Measurements from ENCODE around the gene TMEM147. TPM values are rescaled to one million over a fixed set of nuclear protein-coding genes. Genes with fewer than 3 reads are reported as not detected.
A peak's percentile ranks its signal among the peaks of the same experiment; 100 is the strongest.

Gene TMEM147, protein sequence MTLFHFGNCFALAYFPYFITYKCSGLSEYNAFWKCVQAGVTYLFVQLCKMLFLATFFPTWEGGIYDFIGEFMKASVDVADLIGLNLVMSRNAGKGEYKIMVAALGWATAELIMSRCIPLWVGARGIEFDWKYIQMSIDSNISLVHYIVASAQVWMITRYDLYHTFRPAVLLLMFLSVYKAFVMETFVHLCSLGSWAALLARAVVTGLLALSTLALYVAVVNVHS
- 74.2 and 81.6 TPM in 2 replicates for polyA plus RNA-seq (2013)

GRCh38 chr19:35545001-35545854 is at the start of gene TMEM147:
Gene TMEM147, plus strand, starts transcription at chr19:35545626. Its CDS starts 114 bp downstream, at chr19:35545740.
- no peak within 1 kb of the TSS for H3K23ac ChIP-seq (ENCODE audit: low read length)
- H3K27me3 ChIP-seq (ENCODE audit: insufficient read depth, low read length) = no peaks in the 10 kb centered on the region
- H3K79me2 ChIP-seq (ENCODE audit: control insufficient read depth, insufficient read depth, low read length, poor library complexity) = peaks cover 7% of the 10 kb centered on the region
- peak within 1 kb of the TSS; percentile 87 for H3K4me3 ChIP-seq (ENCODE audit: low read depth, low read length)
- peak within 1 kb of the TSS; percentile 67 for H3K14ac ChIP-seq (ENCODE audit: low read length)
- no CpG with 5 or more reads among the region's 85 CpGs for WGBS (ENCODE audit: extremely low coverage, insufficient coverage, insufficient read length)
- H2AK5ac ChIP-seq (ENCODE audit: low read length) = no peak within 1 kb of the TSS
- peak within 1 kb of the TSS; percentile 95 for H4K8ac ChIP-seq (ENCODE audit: low read depth, low read length)
- no peak within 1 kb of the TSS for H2BK12ac ChIP-seq (ENCODE audit: low read length)
- H3K4me2 ChIP-seq (ENCODE audit: low read length) = peak within 1 kb of the TSS; percentile 84
- peaks cover 9 to 15% of the 10 kb centered on the region in 2 experiments for H3K4me1 ChIP-seq (ENCODE audit: control insufficient read depth in 1 of 2, insufficient read depth in 2 of 2, low read length in 2 of 2)
- H2BK120ac ChIP-seq (ENCODE audit: insufficient read depth, low read length, poor library complexity) = peak within 1 kb of the TSS; percentile 35
- H3K36me3 ChIP-seq (ENCODE audit: control insufficient read depth in 1 of 2, insufficient read depth in 2 of 2, low read length in 2 of 2) = peaks cover 11 to 17% of the 10 kb centered on the region in 2 experiments
- H4K12ac ChIP-seq (ENCODE audit: low read depth, low read length) = peak within 1 kb of the TSS; percentile 75
- peaks cover 7% of the 10 kb centered on the region for H3K79me1 ChIP-seq (ENCODE audit: low read length)
- peak within 1 kb of the TSS; percentile 87 for H3K18ac ChIP-seq (ENCODE audit: low read length)
- H3K27ac ChIP-seq (ENCODE audit: low read depth, low read length) = peak within 1 kb of the TSS; percentile 3
- peak within 1 kb of the TSS; percentile 95 for H2AFZ ChIP-seq (ENCODE audit: insufficient read depth, low read length, poor library complexity)
- H3K4ac ChIP-seq (ENCODE audit: low read depth, low read length) = peak within 1 kb of the TSS; percentile 6
- no peaks in the 10 kb centered on the region for H3K9me3 ChIP-seq (ENCODE audit: insufficient read depth, low read depth, low read length)
- DNase-seq = peak; percentile 59 to 70
- H2BK5ac ChIP-seq (ENCODE audit: low read depth, low read length, poor library complexity) = no peak within 1 kb of the TSS
- peak within 1 kb of the TSS; percentile 78 for H4K91ac ChIP-seq (ENCODE audit: low read depth, low read length)
- peak within 1 kb of the TSS; percentile 88 for H3K9ac ChIP-seq (ENCODE audit: low read length)

- peaks cover 28 to 35% of the 10 kb centered on the region in 2 experiments for H3K36me3 ChIP-seq (ENCODE audit: control insufficient read depth in 1 of 2, insufficient read depth in 2 of 2, low read length in 2 of 2)
- no peaks in the 10 kb centered on the region for H3K79me1 ChIP-seq (ENCODE audit: low read length)
- H2BK120ac ChIP-seq (ENCODE audit: insufficient read depth, low read length, poor library complexity) = no peak overlapping the region
- H4K91ac ChIP-seq (ENCODE audit: low read depth, low read length) = no peak overlapping the region
- H3K23ac ChIP-seq (ENCODE audit: low read length) = no peak overlapping the region
- H3K4ac ChIP-seq (ENCODE audit: low read depth, low read length) = no peak overlapping the region
- H3K4me3 ChIP-seq (ENCODE audit: low read depth, low read length) = no peak overlapping the region
- H4K12ac ChIP-seq (ENCODE audit: low read depth, low read length) = no peak overlapping the region
- H3K27ac ChIP-seq (ENCODE audit: low read depth, low read length) = no peak overlapping the region
- no peaks in the 10 kb centered on the region for H3K79me2 ChIP-seq (ENCODE audit: control insufficient read depth, insufficient read depth, low read length, poor library complexity)
- no CpG with 5 or more reads among the region's 14 CpGs for WGBS (ENCODE audit: extremely low coverage, insufficient coverage, insufficient read length)
- H3K9ac ChIP-seq (ENCODE audit: low read length) = no peak overlapping the region
- H3K9me3 ChIP-seq (ENCODE audit: insufficient read depth, low read depth, low read length) = no peaks in the 10 kb centered on the region
- H2AFZ ChIP-seq (ENCODE audit: insufficient read depth, low read length, poor library complexity) = no peak overlapping the region
- no peak overlapping the region for H2AK5ac ChIP-seq (ENCODE audit: low read length)
- H2BK12ac ChIP-seq (ENCODE audit: low read length) = no peak overlapping the region
- H3K4me2 ChIP-seq (ENCODE audit: low read length) = no peak overlapping the region
- H3K14ac ChIP-seq (ENCODE audit: low read length) = no peak overlapping the region
- no peak overlapping the region for H3K18ac ChIP-seq (ENCODE audit: low read length)
- H4K8ac ChIP-seq (ENCODE audit: low read depth, low read length) = no peak overlapping the region
- no peaks in the 10 kb centered on the region for H3K27me3 ChIP-seq (ENCODE audit: insufficient read depth, low read length)
- no peak for DNase-seq
- no peak overlapping the region for H2BK5ac ChIP-seq (ENCODE audit: low read depth, low read length, poor library complexity)
- H3K4me1 ChIP-seq (ENCODE audit: control insufficient read depth in 1 of 2, insufficient read depth in 2 of 2, low read length in 2 of 2) = no peaks in the 10 kb centered on the region
Observed at GRCh38 chr19:35497406-35497805, 48.0 kb upstream of the TMEM147 start.

GRCh38 chr19:35498220-35498619 is 47.2 kb upstream of the TMEM147 start:
- Histone ChIP-seq H3K79me1 (ENCODE audit: low read length) (no peaks in the 10 kb centered on the region), H4K91ac (ENCODE audit: low read depth, low read length) (no peak overlapping the region), H3K27ac (ENCODE audit: low read depth, low read length) (no peak overlapping the region), H2BK5ac (ENCODE audit: low read depth, low read length, poor library complexity) (no peak overlapping the region), H2AK5ac (ENCODE audit: low read length) (no peak overlapping the region), H3K14ac (ENCODE audit: low read length) (no peak overlapping the region), H2BK120ac (ENCODE audit: insufficient read depth, low read length, poor library complexity) (no peak overlapping the region), H4K8ac (ENCODE audit: low read depth, low read length) (no peak overlapping the region), H2AFZ (ENCODE audit: insufficient read depth, low read length, poor library complexity) (no peak overlapping the region), H3K4me2 (ENCODE audit: low read length) (no peak overlapping the region), H3K4ac (ENCODE audit: low read depth, low read length) (no peak overlapping the region), H4K12ac (ENCODE audit: low read depth, low read length) (no peak overlapping the region), H3K18ac (ENCODE audit: low read length) (no peak overlapping the region), H3K4me1 (ENCODE audit: control insufficient read depth in 1 of 2, insufficient read depth in 2 of 2, low read length in 2 of 2) (no peaks in the 10 kb centered on the region), H3K9ac (ENCODE audit: low read length) (no peak overlapping the region), H2BK12ac (ENCODE audit: low read length) (no peak overlapping the region), H3K4me3 (ENCODE audit: low read depth, low read length) (no peak overlapping the region), H3K36me3 (ENCODE audit: control insufficient read depth in 1 of 2, insufficient read depth in 2 of 2, low read length in 2 of 2) (peaks cover 32 to 39% of the 10 kb centered on the region in 2 experiments), H3K27me3 (ENCODE audit: insufficient read depth, low read length) (no peaks in the 10 kb centered on the region), H3K9me3 (ENCODE audit: insufficient read depth, low read depth, low read length) (no peaks in the 10 kb centered on the region), H3K79me2 (ENCODE audit: control insufficient read depth, insufficient read depth, low read length, poor library complexity) (no peaks in the 10 kb centered on the region), H3K23ac (ENCODE audit: low read length) (no peak overlapping the region)
- no CpG with 5 or more reads among the region's 3 CpGs for WGBS (ENCODE audit: extremely low coverage, insufficient coverage, insufficient read length)
- no peak for DNase-seq

DNA sequence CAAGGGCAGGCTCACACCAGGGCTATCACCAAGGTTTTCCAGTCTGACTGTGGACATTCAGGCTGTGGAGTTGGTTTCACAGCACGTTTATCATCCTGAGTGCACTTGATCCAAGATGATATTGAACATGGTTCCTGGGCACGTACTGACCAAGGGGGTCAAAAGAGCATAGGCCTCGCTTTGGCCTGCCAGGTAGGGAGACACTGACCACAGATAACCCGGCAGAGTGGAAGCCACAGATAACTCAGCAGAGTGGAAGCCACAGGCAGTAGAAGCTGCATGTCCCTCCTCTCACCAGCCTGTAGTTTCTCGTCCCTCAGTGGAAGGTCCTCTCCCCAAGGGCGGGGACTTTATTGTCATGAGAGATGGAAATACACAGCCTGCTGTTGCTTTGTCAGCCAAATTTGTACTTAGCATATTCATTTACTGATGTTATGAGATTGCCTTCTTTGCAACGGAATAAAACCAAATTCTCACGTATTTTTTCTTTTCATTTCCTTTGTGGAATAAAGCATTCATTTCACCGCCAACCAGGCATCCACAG is 46.4 kb upstream of the TMEM147 start:
- H3K79me2 ChIP-seq (ENCODE audit: control insufficient read depth, insufficient read depth, low read length, poor library complexity) = no peaks in the 10 kb centered on the region
- no peak overlapping the region for H4K91ac ChIP-seq (ENCODE audit: low read depth, low read length)
- no peaks in the 10 kb centered on the region for H3K4me1 ChIP-seq (ENCODE audit: control insufficient read depth in 1 of 2, insufficient read depth in 2 of 2, low read length in 2 of 2)
- no peak overlapping the region for H3K4me3 ChIP-seq (ENCODE audit: low read depth, low read length)
- no peak overlapping the region for H2BK12ac ChIP-seq (ENCODE audit: low read length)
- no peak overlapping the region for H3K4ac ChIP-seq (ENCODE audit: low read depth, low read length)
- no peak overlapping the region for H3K14ac ChIP-seq (ENCODE audit: low read length)
- H2AK5ac ChIP-seq (ENCODE audit: low read length) = no peak overlapping the region
- no peak overlapping the region for H2AFZ ChIP-seq (ENCODE audit: insufficient read depth, low read length, poor library complexity)
- no peaks in the 10 kb centered on the region for H3K27me3 ChIP-seq (ENCODE audit: insufficient read depth, low read length)
- H4K12ac ChIP-seq (ENCODE audit: low read depth, low read length) = no peak overlapping the region
- H3K79me1 ChIP-seq (ENCODE audit: low read length) = no peaks in the 10 kb centered on the region
- peaks cover 36 to 42% of the 10 kb centered on the region in 2 experiments for H3K36me3 ChIP-seq (ENCODE audit: control insufficient read depth in 1 of 2, insufficient read depth in 2 of 2, low read length in 2 of 2)
- no peak overlapping the region for H2BK5ac ChIP-seq (ENCODE audit: low read depth, low read length, poor library complexity)
- no peak overlapping the region for H3K27ac ChIP-seq (ENCODE audit: low read depth, low read length)
- no peak overlapping the region for H3K18ac ChIP-seq (ENCODE audit: low read length)
- DNase-seq = no peak
- H2BK120ac ChIP-seq (ENCODE audit: insufficient read depth, low read length, poor library complexity) = no peak overlapping the region
- H4K8ac ChIP-seq (ENCODE audit: low read depth, low read length) = no peak overlapping the region
- no peak overlapping the region for H3K4me2 ChIP-seq (ENCODE audit: low read length)
- H3K23ac ChIP-seq (ENCODE audit: low read length) = no peak overlapping the region
- no peak overlapping the region for H3K9ac ChIP-seq (ENCODE audit: low read length)
- H3K9me3 ChIP-seq (ENCODE audit: insufficient read depth, low read depth, low read length) = no peaks in the 10 kb centered on the region
- no CpG with 5 or more reads among the region's 9 CpGs for WGBS (ENCODE audit: extremely low coverage, insufficient coverage, insufficient read length)
